Transverse colon (tissue), 4 donors: Measurements from ENCODE around the gene MGAT1. TPM values are rescaled to one million over a fixed set of nuclear protein-coding genes. Genes with fewer than 3 reads are reported as not detected.
"Not testable (repeated sequence)": the region's sequence is repeated elsewhere in the genome, so short reads cannot be mapped to it uniquely, and the experiment has no call there.

Experiments
- DNase-seq: peaks from one replicate; pipeline ENCODE4 v3.0.0-alpha.2; 2019
- H3K27ac ChIP-seq, 4 donors: fragments of 200-600 bp; sonication (generic); 2 replicates each; pipeline ENCODE4 v1.5.1; 2016 to 2018; ENCODE audit warnings: inconsistent platforms in 4 of 4
- H3K27me3 ChIP-seq: fragments of 200-600 bp; sonication (generic); 2 replicates; pipeline ENCODE4 v1.5.1; 2017; ENCODE audit warnings: inconsistent platforms
- H3K36me3 ChIP-seq, 4 donors: fragments of 200-600 bp; sonication (generic); 2 replicates each; pipeline ENCODE4 v1.5.1; 2017 to 2019; ENCODE audit warnings: inconsistent platforms in 4 of 4
- H3K4me1 ChIP-seq, 4 donors: fragments of 200-600 bp; sonication (generic); 2 replicates each; pipeline ENCODE4 v1.5.1; 2017 to 2020; ENCODE audit warnings: inconsistent platforms in 4 of 4
- H3K4me3 ChIP-seq, 4 donors: fragments of 200-600 bp; sonication (generic); 1 replicate in 1 of 4; 2 replicates in 3 of 4; pipeline versions ENCODE4 v1.5.1 to v1.6.1; 2017 to 2019; ENCODE audit warnings: inconsistent platforms in 4 of 4
- H3K9me3 ChIP-seq, 2 donors: fragments of 200-600 bp; sonication (generic); 2 replicates each; pipeline ENCODE4 v1.5.1; 2017 to 2019; ENCODE audit warnings: inconsistent platforms in 2 of 2
- EP300 ChIP-seq: sonication (generic); formaldehyde crosslinking; IDR thresholded peaks from one replicate; pipeline ENCODE4 v1.6.1; 2017; ENCODE audit warnings: antibody characterized with exemption, low read depth
- POLR2A ChIP-seq: fragments of 450-650 bp; IDR thresholded peaks from one replicate; pipeline ENCODE4 v1.6.1; 2016; ENCODE audit warnings: antibody characterized with exemption, mild to moderate bottlenecking, moderate library complexity
- POLR2AphosphoS5 ChIP-seq, 3 donors: sonication (generic); formaldehyde crosslinking; IDR thresholded peaks; one replicate each; pipeline ENCODE4 v1.6.1; 2016; ENCODE audit warnings: antibody characterized with exemption in 3 of 3
- WGBS, 2 donors: methylation state at CpG; one replicate each; pipeline ENCODE4 v1.1.5; 2018; ENCODE audit warnings: low coverage in 1 of 2; 5-methylcytosine and 5-hydroxymethylcytosine counted together
- in situ Hi-C, 4 donors: fragments of 200-750 bp; cut with MboI; loops; one replicate each; pipeline versions ENCODE4 v1.15.0 to v1.15.1; 2017; ENCODE audit warnings: low sequenced_read_pairs in 3 of 4, low pct_ligation_motif_present in 1 of 4, low pct_unique_long_range_greater_than_20kb in 1 of 4
- intact Hi-C: fragments of 100-400 bp; cut with DNase I; formaldehyde crosslinking; loops from one replicate; pipeline ENCODE4 v1.15.1; 2023; ENCODE audit warnings: low total_unique reads
- total RNA-seq, 4 donors: library from RNA; depleted of rRNA; stranded (reverse); fragments of >200 nt; gene quantifications; one replicate each; pipeline ENCODE4 v1.1.0, GENCODE V29; 2016
- TF ChIP-seq, protein P1 (sequence below), 5 experiments: fragments of 200-600 bp in 3 of 5; fragments of 450-650 bp in 2 of 5; sonication (generic) in 3 of 5; IDR thresholded peaks; 1 replicate in 2 of 5; 2 replicates in 3 of 5; pipeline ENCODE4 v1.5.1; 2016 to 2017; ENCODE audit warnings: antibody characterized with exemption in 5 of 5, inconsistent platforms in 3 of 5, mild to moderate bottlenecking in 2 of 5, moderate library complexity in 1 of 5

The MGAT1 gene
- total RNA-seq, 4 donors from 2014 or later, result 98.5 to 131 (median 114) TPM

DNA sequence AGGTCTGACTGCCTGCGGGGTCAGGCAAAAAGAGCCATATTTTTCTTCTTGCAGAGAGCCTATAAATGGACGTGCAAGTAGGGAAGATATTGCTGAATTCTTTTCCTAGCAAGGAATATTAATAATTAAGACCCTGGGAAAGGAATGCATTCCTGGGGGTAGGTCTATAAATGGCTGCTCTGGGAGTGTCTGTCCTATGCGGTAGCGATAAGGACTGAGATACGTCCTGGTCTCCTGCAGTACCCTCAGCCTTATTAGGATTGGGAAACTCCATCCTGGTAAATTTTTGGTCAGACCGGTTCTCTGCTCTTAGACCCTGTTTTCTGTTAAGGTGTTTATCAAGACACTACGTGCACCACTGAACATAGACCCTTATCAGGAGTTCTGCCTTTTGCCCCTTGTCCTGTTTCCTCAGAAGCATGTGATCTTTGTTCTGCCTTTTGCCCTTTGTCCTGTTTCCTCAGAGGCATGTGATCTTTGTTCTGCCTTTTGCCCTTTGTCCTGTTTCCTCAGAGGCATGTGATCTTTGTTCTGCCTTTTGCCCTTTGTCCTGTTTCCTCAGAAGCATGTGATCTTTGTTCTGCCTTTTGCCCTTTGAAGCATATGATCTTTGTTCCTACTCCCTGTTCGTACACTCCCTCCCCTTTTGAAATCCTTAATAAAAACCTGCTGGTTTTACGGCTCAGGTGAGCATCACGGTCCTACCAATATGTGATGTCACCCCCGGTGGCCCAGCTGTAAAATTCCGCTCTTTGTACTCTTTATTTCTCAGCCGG lies 26.3 kb upstream of the MGAT1 start:
- H3K9me3 ChIP-seq, H3K4me3 ChIP-seq, DNase-seq, intact Hi-C loops, H3K27me3 ChIP-seq, H3K36me3 ChIP-seq, in situ Hi-C loops: not testable (repeated sequence)
- WGBS, 2 donors, result 81 to 86% methylated on average over 13 of the region's 13 CpGs
- TF ChIP-seq POLR2AphosphoS5 (IDR thresholded peaks at IDR 0.05), result peak in 1 of 3 donors; percentile 48
- peaks cover 5 to 57% (median 15%) of the 10 kb centered on the region in 4 donors for H3K4me1 ChIP-seq
- H3K27ac ChIP-seq, result peak overlapping the region; percentile 99

GRCh38 chr5:180827374-180827773 lies 24.8 kb upstream of the MGAT1 start:
- H3K9me3 ChIP-seq, in situ Hi-C loops, intact Hi-C loops, DNase-seq, H3K36me3 ChIP-seq, H3K27me3 ChIP-seq, H3K27ac ChIP-seq, H3K4me3 ChIP-seq: not testable (repeated sequence)
- 81 to 100% methylated on average over 1 to 7 of the region's 7 CpGs for WGBS, 2 donors
- H3K4me1 ChIP-seq, result peaks cover 5 to 53% (median 11%) of the 10 kb centered on the region in 4 donors

GRCh38 chr5:180825768-180826525 lies 23.3 kb upstream of the MGAT1 start:
- WGBS, 2 donors, result 75 to 82% methylated on average over 2 to 3 of the region's 3 CpGs
- peak; percentile 65 for DNase-seq
- in situ Hi-C loops (no loop called here), intact Hi-C loops (no loop called here)
- Histone ChIP-seq H3K4me3 (no peak overlapping the region), H3K4me1 (peaks cover 4 to 49% (median 7%) of the 10 kb centered on the region in 4 donors), H3K9me3 (no peaks in the 10 kb centered on the region), H3K36me3 (no peaks in the 10 kb centered on the region), H3K27ac (peak overlapping the region; percentile 9 to 32 (median 28)), H3K27me3 (no peaks in the 10 kb centered on the region)
- peak in 2 of 3 donors; percentile 7 to 32 for TF ChIP-seq POLR2AphosphoS5 (IDR thresholded peaks at IDR 0.05)
- TF ChIP-seq, protein P1, sequence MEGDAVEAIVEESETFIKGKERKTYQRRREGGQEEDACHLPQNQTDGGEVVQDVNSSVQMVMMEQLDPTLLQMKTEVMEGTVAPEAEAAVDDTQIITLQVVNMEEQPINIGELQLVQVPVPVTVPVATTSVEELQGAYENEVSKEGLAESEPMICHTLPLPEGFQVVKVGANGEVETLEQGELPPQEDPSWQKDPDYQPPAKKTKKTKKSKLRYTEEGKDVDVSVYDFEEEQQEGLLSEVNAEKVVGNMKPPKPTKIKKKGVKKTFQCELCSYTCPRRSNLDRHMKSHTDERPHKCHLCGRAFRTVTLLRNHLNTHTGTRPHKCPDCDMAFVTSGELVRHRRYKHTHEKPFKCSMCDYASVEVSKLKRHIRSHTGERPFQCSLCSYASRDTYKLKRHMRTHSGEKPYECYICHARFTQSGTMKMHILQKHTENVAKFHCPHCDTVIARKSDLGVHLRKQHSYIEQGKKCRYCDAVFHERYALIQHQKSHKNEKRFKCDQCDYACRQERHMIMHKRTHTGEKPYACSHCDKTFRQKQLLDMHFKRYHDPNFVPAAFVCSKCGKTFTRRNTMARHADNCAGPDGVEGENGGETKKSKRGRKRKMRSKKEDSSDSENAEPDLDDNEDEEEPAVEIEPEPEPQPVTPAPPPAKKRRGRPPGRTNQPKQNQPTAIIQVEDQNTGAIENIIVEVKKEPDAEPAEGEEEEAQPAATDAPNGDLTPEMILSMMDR (IDR thresholded peaks at IDR 0.05), result no peak

- 75% methylated on average over 4 to 10 of the region's 10 CpGs for WGBS, 2 donors
- Histone ChIP-seq H3K4me3 (no peak overlapping the region), H3K36me3 (no peaks in the 10 kb centered on the region), H3K27ac (peak overlapping the region; percentile 2 to 32 (median 20)), H3K4me1 (peaks cover 3 to 53% (median 9%) of the 10 kb centered on the region in 4 donors), H3K27me3 (no peaks in the 10 kb centered on the region), H3K9me3 (no peaks in the 10 kb centered on the region)
- no peak for TF ChIP-seq EP300
- no peak for TF ChIP-seq POLR2AphosphoS5 (IDR thresholded peaks at IDR 0.05)
- TF ChIP-seq POLR2A, result no peak
- TF ChIP-seq, protein P1 (IDR thresholded peaks at IDR 0.05), result no peak
- in situ Hi-C loops, result no loop called here
- no peak for DNase-seq
- intact Hi-C loops, result no loop called here
Observed at GRCh38 chr5:180824630-180825476, 22.2 kb upstream of the MGAT1 start.
